Activated naive CD4-positive, alpha-beta T cell treated with anti-CD3 and anti-CD28 coated beads, Interleukin-2, amount 50 U/mL, for 16 hours (primary cell): ENCODE results near the gene LURAP1L.
"Not testable (repeated sequence)": the region's sequence is repeated elsewhere in the genome, so short reads cannot be mapped to it uniquely, and the experiment has no call there.

ENCODE experiments used
- DNase-seq: peaks from one replicate; pipeline ENCODE4 v3.0.0-alpha.2; 2020

Gene LURAP1L

GRCh38 chr9:12862611-12863410, 88.0 kb downstream of the LURAP1L start:
- no peak for DNase-seq

- DNase-seq, result no peak
Measured at GRCh38 chr9:12863618-12864017, 88.8 kb downstream of the LURAP1L start.

- DNase-seq, result not testable (repeated sequence)
Measured at GRCh38 chr9:12865380-12865779, 90.6 kb downstream of the LURAP1L start.
